ENCODE data around the gene CDC23. TPM values are rescaled to one million over a fixed set of nuclear protein-coding genes. Genes with fewer than 3 reads are reported as not detected.

Gene CDC23
- total RNA-seq, 2 experiments from 2014 or later: 45.0 to 46.7 TPM

DNA sequence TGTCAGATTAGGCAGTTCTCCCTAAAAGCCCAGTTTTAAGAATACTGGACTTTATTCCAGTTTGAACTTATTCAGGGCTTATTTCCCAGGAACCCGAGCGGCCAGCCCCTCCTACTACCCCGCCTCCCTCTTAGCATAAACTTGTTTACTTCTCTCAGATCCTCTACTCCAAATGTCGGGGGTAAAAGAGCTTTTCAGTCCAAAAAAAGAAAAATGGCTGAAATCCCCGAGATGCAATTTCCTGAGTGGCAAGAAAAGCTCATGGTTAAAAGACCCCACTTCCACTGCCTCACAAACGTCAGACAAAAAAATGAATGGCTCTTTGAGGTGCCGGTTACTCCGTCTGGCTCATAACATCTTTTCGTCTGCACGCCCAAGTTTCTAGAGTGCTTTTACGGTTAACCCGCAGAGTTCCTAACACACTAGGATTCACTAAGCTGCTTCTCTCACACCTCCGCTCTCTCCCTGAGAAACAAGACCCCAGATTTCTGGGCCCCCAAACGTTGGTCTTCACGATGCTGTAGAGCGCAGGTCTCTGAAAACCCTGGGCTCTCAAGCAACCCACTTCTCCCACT lies 35.1 kb downstream of the CDC23 start:
- peaks cover 58% of the 10 kb centered on the region for H3K79me2 ChIP-seq (ENCODE audit: insufficient read depth, low read depth, low read length)
- TSS peak; percentile 84 for BruUV-seq (replicated peaks)
- ChIA-PET CTCF (ENCODE audit: unreplicated experiment) (interaction anchor here (0.8 kb wide), 1 partner anchor 174 kb away, joined by 3 read pairs; no protein-coding TSS in a partner anchor), POLR2A (interaction anchor here (0.6 to 2.8 kb wide), 14 partner anchors 9 to 425 kb away, joined by 3 to 13 read pairs (median 4); partner anchors contain the start of gene KDM3B)
- peak overlapping the region; percentile 83 for H3K4me2 ChIP-seq (ENCODE audit: low read length)
- no peaks in the 10 kb centered on the region for H3K9me3 ChIP-seq (ENCODE audit: low read length)
- H3K4me3 ChIP-seq (ENCODE audit: low read depth, low read length, poor library complexity, severe bottlenecking): peak overlapping the region; percentile 88
- TF ChIP-seq, protein P1, sequence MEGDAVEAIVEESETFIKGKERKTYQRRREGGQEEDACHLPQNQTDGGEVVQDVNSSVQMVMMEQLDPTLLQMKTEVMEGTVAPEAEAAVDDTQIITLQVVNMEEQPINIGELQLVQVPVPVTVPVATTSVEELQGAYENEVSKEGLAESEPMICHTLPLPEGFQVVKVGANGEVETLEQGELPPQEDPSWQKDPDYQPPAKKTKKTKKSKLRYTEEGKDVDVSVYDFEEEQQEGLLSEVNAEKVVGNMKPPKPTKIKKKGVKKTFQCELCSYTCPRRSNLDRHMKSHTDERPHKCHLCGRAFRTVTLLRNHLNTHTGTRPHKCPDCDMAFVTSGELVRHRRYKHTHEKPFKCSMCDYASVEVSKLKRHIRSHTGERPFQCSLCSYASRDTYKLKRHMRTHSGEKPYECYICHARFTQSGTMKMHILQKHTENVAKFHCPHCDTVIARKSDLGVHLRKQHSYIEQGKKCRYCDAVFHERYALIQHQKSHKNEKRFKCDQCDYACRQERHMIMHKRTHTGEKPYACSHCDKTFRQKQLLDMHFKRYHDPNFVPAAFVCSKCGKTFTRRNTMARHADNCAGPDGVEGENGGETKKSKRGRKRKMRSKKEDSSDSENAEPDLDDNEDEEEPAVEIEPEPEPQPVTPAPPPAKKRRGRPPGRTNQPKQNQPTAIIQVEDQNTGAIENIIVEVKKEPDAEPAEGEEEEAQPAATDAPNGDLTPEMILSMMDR (conservative IDR thresholded peaks at IDR 0.05; ENCODE audit: low read length): no peak
- TF ChIP-seq EZH2phosphoT487 (IDR thresholded peaks at IDR 0.05; ENCODE audit: borderline replicate concordance, low read depth, low read length): no peak
- peak overlapping the region; percentile 76 for H3K27ac ChIP-seq (ENCODE audit: low read depth, low read length, poor library complexity, severe bottlenecking)
- peaks cover 17% of the 10 kb centered on the region for H3K4me1 ChIP-seq (ENCODE audit: insufficient read depth, low read length, poor library complexity, severe bottlenecking)
- H2AFZ ChIP-seq (ENCODE audit: low read length): peak overlapping the region; percentile 88
- H3K36me3 ChIP-seq (ENCODE audit: insufficient read depth, low read length): peaks cover 63% of the 10 kb centered on the region
- peaks cover 13% of the 10 kb centered on the region; the same call in 1 of the 2 replicates for H4K20me1 ChIP-seq (ENCODE audit: insufficient read depth, low read length)
- H3K9me2 ChIP-seq (ENCODE audit: insufficient read depth, low read length): no peaks in the 10 kb centered on the region
- intact Hi-C loops (cut with micrococcal nuclease; ENCODE audit: unreplicated experiment): loop anchor here (1.0 to 5.0 kb wide), 3 partner anchors 35 to 425 kb away; partner anchors contain the start of genes CDC23 and FAM53C
- DNase-seq (ENCODE audit: low spot score): peak; percentile 49

DNA sequence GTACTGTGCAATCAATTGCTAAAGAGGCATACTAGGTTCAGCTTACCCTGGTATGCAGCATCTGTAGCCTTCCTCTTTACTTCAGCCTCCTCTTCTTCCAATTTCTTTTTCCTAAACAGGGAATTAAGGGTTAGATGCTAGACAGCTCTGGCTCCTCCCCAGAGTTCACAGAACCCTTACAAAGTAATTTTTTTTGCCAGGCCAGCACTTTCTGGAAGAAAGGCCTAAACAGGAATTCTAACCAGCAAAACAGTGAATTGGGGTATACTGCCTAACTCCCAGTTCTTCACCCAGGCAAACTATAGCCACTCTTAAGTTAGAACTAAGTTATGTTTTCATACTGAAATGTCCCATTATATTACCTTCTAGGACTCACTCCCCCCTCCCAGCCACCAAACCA lies 42.8 kb downstream of the CDC23 start:
- DNase-seq (ENCODE audit: low spot score): no peak
- POLR2A ChIA-PET: interaction anchor here (0.5 to 1.2 kb wide), 2 partner anchors 19 to 245 kb away, joined by 3 to 4 read pairs; no protein-coding TSS in a partner anchor

More for the DNA sequence above, 42.8 kb downstream of the CDC23 start:
- CTCF ChIA-PET (ENCODE audit: unreplicated experiment): no interaction called here
- no TSS peak for BruUV-seq (replicated peaks)
- Histone ChIP-seq H3K4me1 (ENCODE audit: insufficient read depth, low read length, poor library complexity, severe bottlenecking) (no peaks in the 10 kb centered on the region), H2AFZ (ENCODE audit: low read length) (no peak overlapping the region), H3K9me3 (ENCODE audit: low read length) (no peaks in the 10 kb centered on the region), H3K79me2 (ENCODE audit: insufficient read depth, low read depth, low read length) (peaks cover 3% of the 10 kb centered on the region; the same call in 1 of the 2 replicates), H3K36me3 (ENCODE audit: insufficient read depth, low read length) (peaks cover 97% of the 10 kb centered on the region), H4K20me1 (ENCODE audit: insufficient read depth, low read length) (no peaks in the 10 kb centered on the region; the same call in 1 of the 2 replicates), H3K4me3 (ENCODE audit: low read depth, low read length, poor library complexity, severe bottlenecking) (no peak overlapping the region), H3K9me2 (ENCODE audit: insufficient read depth, low read length) (no peaks in the 10 kb centered on the region), H3K27ac (ENCODE audit: low read depth, low read length, poor library complexity, severe bottlenecking) (no peak overlapping the region), H3K4me2 (ENCODE audit: low read length) (no peak overlapping the region)
- intact Hi-C loops (cut with micrococcal nuclease; ENCODE audit: unreplicated experiment): no loop called here
- TF ChIP-seq, protein P1 (conservative IDR thresholded peaks at IDR 0.05; ENCODE audit: low read length): no peak
- no peak for TF ChIP-seq EZH2phosphoT487 (IDR thresholded peaks at IDR 0.05; ENCODE audit: borderline replicate concordance, low read depth, low read length)
